ENCODE results near the gene ISY1. TPM values are rescaled to one million over a fixed set of nuclear protein-coding genes. Genes with fewer than 3 reads are reported as not detected.
"Not testable (repeated sequence)": the region's sequence is repeated elsewhere in the genome, so short reads cannot be mapped to it uniquely, and the experiment has no call there.

The ISY1 gene
- 29.9 and 39.4 TPM in 2 replicates for total RNA-seq
- 29.6 TPM for polyA plus RNA-seq (2012)

DNA sequence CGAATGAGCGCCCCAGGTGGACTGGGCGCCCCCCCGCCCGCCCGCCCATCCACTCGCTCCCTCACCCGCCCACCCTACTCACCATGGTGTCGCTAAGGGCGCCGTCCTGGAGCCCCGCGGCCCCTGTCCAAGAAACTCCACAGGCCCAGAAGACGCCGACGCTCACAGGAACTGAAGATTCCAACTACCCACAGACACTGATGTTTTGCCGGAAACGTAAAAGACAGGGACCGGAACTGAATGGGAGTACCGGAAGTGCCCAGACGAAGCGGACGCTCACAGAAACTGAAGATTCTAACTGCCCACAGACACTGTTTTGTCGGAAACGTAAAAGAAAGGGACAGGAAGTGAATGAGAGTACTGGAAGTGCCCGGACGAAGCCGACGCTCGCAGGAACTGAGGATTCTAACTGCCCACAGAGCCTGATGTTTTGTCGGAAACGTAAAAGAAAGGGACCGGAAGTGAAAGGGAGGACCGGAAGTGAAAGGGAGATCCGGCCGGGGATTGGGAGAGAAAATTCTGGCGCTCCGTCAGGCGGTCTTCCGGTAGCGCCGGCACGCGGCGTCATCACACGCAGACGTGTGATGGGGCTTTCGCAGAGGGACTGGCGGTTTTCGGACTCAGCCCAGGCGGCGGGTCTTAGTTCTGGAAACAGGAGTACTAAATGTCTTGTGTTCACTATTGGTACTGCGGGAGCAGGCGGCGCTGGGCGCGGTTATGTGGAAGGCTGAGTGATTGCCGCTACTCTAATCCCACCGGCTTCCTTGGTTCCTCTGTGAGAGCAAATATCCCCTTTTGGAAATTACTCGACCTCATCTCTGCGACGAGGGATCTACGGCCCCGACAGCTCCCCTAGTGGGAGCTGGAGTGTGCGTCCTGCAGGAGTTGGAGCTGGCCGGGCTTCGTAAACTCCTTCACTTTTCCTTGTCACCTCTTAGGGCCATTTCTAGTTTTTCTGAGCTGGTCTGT, at the start of gene ISY1:
ISY1 (minus strand) TSS at position 173 of the 969 bp plus-strand sequence; CDS start at position 85, 88 bp downstream.
- DNase-seq (ENCODE audit: low read depth): peak; percentile 97

DNA sequence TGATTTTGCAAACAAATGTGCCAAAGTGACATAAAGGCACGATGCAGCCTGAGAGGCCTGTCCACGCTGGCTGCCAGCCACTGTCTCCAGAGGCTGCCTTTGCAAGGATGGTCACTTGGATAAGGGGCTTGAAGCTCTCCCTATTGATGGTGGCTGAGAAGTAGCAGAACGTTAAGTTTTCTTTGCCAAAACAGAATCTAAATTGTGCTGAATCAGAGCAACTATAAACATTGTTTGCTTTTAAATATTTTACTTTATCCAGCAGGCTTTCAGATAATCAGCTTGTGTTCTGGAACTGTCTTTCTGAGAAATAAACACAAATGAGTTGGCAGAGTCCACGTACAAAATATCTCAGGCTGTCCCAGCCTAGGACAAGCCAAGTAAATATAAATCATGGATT, 46.6 kb upstream of the ISY1 start:
- no peak for DNase-seq (ENCODE audit: low read depth)

DNA sequence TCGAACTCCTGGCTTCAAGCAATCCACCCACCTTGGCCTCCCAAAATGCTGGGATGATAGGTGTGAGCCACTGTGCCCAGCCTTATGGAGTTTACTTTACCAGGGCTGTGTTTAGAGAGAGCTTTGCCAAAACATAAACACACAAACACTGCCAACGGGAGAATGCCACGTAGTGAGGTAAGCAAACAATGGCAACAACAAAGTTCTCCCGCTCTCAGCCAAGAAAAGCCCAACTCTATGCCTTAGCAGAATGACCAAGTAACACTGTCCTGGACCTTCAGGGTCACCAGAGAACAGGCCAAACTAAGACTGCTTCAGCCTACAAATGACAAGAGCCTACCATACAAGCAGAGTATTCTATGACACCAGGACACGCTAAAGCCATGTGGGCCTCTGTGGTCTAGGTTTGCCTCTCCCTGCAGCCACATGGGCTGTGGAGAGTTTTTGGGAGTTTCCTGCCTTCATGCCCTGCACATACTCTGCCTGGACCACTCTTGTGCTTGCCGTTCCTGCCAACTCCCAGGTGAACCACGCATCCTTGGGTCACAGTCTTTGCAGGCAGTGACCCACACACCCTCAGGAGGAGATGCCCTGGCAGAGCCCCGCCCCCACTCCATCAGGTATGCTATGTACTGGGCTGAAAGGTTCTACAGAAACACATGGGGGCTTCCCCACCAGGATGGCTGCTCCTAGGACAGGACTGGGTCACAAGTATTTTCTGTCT, 44.4 kb upstream of the ISY1 start:
- no peak for DNase-seq (ENCODE audit: low read depth)

DNA sequence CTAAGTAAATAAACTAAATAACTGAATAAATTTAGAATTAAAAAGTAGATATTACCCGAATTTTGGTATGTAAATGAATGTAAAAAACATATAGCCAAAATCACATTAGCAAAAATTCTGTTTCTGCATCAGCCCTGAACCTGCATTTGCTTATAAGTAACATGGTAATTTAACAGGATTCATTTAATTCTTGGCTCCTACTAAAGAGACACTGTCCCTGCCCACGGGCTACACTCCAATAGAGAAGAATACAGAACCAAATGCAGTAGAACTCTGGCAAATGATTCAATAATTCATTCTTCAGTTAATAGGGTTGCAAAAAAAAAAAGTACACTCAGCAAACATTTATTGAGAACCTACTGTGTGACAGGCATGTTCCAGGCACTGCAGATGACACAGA, 43.6 kb upstream of the ISY1 start:
- no peak for DNase-seq (ENCODE audit: low read depth)

DNA sequence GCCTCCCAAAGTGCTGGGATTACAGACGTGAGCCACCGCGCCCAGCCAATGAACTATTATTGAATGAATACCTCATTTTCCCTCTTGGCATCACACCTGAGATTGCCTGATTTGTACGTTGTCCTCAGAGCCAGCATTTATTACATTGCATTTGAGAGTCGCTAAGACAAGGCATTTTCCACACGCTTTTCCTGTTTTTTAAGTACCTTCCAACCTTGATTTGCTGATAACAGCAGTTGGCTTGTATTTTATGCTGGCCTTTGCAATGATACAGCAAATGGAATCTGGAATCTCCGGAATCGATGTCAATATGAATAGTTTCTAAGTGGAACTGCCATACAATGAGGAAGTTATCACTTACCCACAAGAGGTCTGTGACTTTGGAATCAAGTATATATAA, 38.5 kb upstream of the ISY1 start:
- no peak for DNase-seq (ENCODE audit: low read depth)

DNA sequence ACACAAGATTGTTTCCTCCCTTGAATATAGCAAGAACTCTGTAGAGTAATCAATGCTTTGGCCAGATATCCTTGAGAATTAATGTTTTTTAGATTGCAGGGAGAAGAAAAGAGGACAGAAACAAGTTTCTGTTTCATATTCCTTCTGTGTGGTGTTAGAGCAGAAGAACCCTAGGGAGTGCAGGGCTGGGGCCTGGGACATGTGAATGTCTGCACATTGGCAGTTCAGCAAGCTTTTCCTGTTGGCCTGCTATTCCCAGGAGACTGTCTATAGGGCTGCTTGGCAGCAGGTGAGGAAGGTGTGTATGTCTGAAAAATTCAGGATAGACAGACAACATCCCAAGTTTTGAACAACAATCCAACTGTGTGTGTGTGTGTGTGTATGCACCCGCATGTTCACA, 36.5 kb upstream of the ISY1 start:
- no peak for DNase-seq (ENCODE audit: low read depth)

DNA sequence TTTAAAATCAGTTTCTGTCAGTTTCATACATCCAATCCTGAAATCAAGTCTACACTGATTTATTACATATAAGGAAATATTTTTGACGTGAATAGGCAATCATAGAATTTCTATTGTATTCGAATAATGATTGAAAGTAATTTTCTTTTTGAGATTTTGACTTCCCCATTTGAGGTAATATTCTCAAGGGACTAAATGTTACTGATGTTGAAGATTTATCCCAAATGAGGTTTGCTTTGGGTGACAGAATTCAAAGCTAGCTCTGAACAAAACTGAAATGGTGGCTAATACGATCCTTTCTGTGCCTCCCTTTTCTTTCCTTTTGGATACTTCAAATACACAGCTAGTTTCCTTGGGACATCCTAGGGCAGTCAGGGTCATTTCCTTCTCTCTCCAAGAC, 35.7 kb upstream of the ISY1 start:
- no peak for DNase-seq (ENCODE audit: low read depth)

DNA sequence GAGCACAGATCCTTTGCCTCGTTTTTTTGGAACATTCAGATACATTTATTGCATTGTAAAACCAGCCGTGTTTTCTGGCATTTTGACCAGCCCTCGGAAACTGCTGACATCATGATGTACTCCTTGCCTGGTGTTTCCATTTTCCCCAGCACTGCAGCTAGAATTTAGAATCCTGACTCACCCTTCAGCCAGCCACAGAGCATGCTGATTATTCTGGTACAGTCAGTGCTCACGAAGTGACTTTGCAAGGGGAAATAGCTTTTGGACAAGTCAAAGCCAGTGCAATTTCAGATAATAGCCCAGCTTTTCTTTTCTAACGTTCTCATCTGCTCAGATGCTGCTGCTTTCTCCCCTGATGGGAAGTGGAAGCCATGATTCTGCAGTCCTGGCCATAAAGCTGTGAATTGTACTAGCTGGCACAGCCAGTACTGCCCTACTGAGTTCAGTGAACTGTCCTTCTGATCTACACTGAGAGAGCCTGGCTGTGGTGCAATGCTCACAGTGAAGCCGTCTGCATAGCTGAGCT, 34.9 kb upstream of the ISY1 start:
- peak; percentile 90 for DNase-seq (ENCODE audit: low read depth)

DNA sequence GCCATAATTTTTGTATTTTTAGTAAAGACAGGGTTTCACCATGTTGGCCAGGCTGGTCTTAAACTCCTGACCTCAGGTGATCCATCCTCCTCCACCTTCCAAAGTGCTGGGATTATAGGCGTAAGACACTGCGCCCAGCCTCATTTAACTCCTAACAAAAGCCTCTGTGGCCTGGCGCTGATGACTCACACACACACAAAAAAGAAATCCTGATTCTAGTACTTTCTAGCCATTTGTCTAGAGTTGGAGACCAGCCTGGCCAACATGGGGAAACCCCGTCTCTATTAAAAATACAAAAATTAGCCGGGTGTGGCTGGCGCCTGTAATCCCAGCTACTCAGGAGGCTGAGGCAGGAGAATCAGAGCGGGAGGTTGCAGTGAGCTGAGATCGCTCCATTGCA, 28.9 kb upstream of the ISY1 start:
- DNase-seq (ENCODE audit: low read depth): not testable (repeated sequence)

DNA sequence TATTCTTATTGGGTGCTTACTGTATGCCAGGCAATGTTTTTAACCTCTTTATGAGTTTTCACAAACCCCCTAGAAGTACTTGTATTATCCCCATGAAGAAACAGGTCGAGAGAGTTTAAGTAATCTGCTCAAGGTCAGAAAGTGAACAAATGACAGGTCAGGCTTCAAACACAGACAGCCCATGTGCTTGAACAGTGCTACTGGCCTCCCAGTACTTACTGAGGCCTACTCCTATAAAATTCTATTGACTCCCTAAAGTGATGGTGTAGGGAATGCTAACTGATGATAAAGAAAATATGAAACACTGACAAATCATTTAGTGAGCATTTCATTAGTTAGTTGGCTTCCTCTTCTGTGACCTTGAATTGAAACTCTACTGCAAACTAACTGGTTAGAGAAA, 27.0 kb upstream of the ISY1 start:
- DNase-seq (ENCODE audit: low read depth): no peak

DNA sequence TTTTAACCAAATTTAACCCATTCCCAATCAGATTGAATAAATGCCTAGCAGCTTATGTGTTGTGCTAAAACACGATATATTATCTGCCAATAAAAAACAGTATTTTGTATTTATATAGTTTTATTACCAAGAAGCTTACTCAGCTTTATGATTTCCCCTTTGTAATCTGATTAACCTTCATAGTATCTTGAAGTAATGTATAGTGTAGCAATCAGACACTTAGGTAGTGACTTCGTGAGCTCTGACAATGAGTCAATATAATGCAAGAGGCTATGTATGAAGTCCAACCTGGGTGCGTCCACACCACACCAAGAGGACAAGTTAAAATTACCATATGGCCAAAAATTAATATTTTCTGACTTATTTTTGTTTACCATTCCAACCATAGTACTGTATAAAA, 24.9 kb upstream of the ISY1 start:
- no peak for DNase-seq (ENCODE audit: low read depth)

DNA sequence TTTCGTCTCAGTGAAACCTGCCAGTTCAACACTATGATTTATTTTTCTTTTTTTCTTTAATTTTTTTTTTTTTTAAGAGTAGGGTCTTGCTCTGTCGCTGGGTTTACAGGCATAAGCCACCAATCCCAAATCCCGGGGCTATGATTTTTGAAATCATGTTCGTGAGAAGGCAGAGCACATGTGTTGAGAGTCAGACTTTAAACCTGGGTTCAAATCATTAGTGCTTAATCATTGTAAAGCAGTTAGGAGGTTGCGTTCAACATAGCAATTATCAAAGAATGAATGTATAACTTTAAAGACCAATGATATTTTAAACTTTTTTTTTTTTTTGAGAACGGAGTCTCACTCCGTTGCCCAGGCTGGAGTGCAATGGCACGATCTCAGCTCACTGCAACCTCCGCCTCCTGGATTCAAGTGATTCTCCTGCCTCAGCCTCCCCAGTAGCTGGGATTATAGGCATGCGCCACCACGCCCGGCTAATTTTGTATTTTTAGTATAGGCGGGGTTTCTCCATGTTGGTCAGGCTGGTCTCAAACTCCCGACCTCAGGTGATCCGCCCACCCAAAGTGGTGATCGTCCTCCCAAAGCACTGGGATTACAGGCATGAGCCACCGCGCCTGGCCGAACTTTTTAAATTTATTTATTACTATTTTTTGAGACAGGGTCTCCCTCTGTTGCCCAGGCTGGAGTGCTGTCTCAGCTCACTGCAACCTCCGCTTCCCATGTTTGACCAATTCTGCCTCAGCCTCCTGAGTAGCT, 24.1 kb upstream of the ISY1 start:
- DNase-seq (ENCODE audit: low read depth): not testable (repeated sequence)

DNA sequence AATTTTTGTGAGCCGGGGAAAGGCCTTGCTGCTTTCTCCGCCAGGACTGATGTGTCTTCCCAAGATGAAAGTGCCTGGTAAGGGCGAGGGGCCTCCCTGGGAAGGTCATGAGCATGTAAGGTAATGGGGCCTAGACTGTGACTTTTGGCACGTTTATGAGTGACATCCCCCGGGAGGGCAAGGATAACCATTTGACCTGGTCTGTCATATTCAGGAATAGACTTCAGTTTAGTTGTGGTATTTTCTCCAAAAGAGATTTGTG, 23.5 kb upstream of the ISY1 start:
- peak; percentile 40 for DNase-seq (ENCODE audit: low read depth)

DNA sequence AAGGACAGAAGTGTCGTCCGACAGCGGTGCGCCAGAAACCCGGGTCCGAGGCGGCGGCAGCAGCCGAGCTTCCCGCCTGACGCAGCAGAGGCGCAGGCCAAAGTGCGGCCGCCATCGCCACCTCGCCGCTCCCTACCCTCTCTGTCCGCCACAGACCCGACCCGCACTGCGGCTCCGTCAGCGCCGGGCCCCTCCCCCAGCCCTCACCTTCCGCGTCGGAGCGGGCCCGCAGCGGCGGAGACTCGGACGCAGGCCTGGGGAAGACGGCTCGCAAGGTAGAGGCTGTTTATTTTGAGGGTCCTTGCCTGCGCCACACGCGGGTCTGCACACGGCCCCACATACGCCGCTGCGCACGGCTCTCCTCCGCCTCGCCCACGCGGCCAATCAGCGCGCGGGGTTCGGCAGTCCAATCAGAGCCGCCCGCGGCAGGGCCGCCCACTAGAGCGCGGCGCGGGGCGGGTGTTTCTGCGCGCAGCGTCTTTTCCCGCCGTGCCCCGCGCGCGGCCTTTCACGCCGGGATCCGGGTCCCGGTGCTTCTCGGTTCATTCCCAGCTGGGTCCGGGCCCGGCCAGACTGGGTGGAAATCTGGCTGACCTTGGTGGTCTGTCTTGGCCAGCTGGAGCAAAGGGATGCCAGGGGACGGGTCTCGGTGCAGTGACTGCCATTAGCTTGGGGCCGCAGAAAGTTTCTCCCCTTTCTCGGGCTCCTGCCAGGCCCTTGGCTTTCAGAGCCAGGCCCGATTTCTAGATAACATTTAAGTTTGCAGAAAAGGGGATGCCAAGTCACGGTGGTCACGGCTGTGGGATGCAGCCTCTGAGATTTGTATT, 22.9 kb upstream of the ISY1 start, which contains the start of gene CNBP:
CNBP (minus strand) TSS at position 328 of the 827 bp plus-strand sequence. CDS start 12,139 bp downstream, outside the sequence.
- DNase-seq (ENCODE audit: low read depth): peak; percentile 96

DNA sequence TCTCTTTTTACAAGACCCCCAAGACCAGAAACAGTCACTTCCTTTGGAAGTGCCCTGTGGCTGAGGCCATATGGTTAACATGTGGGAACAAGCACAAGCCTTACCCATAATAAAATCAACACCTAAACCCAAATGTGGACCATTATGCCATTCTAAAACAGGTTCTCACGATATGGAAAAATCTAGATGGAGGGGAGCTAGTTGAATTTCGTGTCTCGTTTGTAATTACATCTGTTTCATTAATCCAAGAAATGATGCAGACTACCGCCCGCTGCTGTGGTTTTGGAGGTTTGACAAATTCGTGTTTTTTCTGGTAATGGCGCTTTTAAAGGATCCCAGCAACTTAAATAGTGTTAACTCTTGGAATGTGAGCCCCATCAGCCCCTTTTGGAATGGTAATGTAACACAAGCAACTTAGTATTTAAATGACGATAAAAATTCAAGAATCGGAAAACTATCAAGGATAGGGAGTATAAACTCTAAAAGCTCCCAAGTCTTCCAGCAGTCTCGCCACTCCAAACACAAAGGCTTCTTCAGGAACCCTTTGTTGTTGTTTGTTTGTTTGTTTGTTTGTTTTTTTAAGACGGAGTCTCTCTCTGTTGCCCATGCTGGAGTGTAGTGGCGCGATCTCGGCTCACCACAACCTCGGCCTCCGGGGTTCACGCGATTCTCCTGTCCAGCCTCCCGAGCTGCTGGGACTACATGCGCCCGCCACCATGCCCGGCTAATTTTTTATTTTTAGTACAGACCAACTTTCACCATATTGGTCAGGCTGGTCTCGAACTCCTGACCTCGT, 21.7 kb upstream of the ISY1 start:
- peak; percentile 57 for DNase-seq (ENCODE audit: low read depth)

DNA sequence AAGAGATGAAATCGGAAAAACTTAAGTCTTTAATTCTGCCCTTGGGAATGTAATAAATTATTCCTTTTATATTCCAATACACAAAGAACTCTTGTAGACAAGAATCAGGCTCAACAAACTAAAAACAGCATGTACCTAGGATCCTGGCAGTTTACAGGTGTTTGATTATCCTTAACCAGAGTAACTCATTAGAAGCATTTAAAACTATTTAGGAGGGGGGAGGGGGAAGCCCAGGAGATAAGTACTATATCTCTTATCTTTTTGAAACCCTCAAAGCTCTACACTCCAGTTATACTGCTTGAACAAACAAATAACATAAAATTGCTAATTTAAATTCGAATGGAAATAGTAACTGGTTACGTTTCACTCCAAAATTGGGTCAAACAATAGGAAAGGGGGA, 21.0 kb upstream of the ISY1 start:
- no peak for DNase-seq (ENCODE audit: low read depth)

DNA sequence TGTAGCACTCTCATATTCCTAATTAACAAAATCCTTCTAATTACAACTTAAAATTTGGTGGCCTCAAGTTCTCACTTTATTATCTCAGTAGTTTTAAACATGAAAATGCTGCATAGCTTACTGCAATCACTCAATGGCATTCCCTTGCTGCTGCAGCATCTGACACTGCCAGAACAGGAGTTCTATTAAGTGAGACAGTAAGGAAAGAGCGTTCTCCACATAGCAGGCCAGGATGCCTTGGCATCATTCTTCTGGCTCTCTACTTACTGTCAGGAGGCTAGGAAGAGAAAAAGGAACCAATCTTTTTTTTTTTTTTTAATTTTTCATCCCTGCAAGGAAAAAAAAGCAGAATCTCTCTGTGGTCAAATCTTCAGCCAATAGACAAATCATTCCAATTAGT, 19.6 kb upstream of the ISY1 start:
- no peak for DNase-seq (ENCODE audit: low read depth)

DNA sequence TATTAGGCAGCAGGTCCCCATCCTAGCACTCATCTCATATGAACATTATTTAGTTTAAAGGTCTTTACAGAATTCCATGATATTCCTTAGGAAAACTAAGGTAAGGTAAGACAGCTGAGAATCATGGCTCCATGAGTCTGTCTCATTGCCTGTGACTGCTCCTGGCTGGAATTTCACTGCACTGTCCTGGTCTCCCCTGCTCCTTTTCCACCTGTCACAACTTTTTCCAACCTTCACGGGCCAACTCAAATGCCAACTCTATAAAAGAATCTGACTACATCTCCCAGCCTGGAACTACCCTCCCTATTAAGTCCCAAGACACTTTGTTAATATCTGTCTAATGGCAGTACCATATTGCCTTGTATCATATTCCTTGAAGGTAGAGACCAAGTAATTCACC, 15.2 kb upstream of the ISY1 start:
- peak; percentile 53 for DNase-seq (ENCODE audit: low read depth)

DNA sequence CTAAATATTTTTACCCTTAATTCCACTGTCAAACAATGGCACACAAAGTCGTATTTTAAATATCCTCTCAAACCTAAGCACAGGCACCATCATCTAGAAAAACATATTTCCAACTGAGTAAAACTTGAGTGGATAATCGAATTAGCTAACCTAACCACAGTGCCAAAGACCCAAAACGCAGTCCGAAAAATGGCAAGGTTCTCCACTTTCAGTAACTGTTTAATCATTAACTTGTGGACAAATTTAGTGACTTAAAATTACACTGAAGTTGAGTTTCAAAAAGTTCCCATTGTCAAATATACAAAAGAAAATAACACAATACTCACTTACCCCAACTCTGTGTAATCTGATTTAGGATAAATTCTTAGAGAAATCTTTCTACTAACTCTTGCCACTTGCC, 12.9 kb upstream of the ISY1 start:
- no peak for DNase-seq (ENCODE audit: low read depth)

DNA sequence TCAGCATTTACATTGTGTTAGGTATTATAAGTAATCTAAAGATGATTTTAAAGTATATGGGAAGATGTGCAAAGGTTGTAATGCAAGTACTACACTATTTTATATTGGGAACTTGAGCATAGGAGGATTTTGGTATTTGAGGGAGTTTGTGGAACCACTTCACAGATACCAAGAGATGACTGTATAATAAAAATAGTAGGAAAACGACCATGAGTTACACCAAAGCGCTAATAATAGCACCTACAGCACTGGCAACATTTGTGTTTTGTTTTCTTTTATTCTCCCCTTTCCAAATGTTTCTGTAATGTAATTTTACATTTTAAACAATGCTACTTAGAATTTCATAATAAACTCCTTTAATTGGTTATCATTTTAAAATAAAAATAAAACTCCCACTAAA, 12.3 kb upstream of the ISY1 start:
- peak; percentile 50 for DNase-seq (ENCODE audit: low read depth)

All from myocyte (in vitro differentiated cells).